SKM-1 treated with dmso at 0.1 percent for 144 hours (cell line): ENCODE measurements around the gene SH3D21.

Experiments used
- DNase-seq: peaks from one replicate; lab custom pipeline; 2025; ENCODE audit not compliant: unreplicated experiment; lab: John Stamatoyannopoulos, UW

SH3D21 gene

GRCh38 chr1:36328713-36329112 is 22.5 kb downstream of the SH3D21 start:
- no peak for DNase-seq

- DNase-seq, result no peak
Measured at GRCh38 chr1:36329817-36330216, 23.6 kb downstream of the SH3D21 start.

- DNase-seq, result no peak
Measured at GRCh38 chr1:36330940-36331339, 24.8 kb downstream of the SH3D21 start.

GRCh38 chr1:36337830-36338229 is 31.7 kb downstream of the SH3D21 start:
- no peak for DNase-seq

GRCh38 chr1:36339215-36339614 is 33.0 kb downstream of the SH3D21 start:
- no peak for DNase-seq

GRCh38 chr1:36339615-36340014 is 33.4 kb downstream of the SH3D21 start:
- DNase-seq, result no peak

GRCh38 chr1:36341626-36342320 is 35.6 kb downstream of the SH3D21 start:
- DNase-seq, result no peak

- peak; percentile 19 for DNase-seq
Measured at GRCh38 chr1:36342426-36343185, 36.4 kb downstream of the SH3D21 start.

- DNase-seq, result no peak
Measured at GRCh38 chr1:36343651-36344394, 37.7 kb downstream of the SH3D21 start.

GRCh38 chr1:36344395-36344680 is 38.2 kb downstream of the SH3D21 start:
- DNase-seq, result no peak

- no peak for DNase-seq
Measured at GRCh38 chr1:36345353-36345752, 39.2 kb downstream of the SH3D21 start.

- no peak for DNase-seq
Measured at GRCh38 chr1:36346741-36347370, 40.7 kb downstream of the SH3D21 start.

- DNase-seq, result no peak
Measured at GRCh38 chr1:36349241-36349671, 43.1 kb downstream of the SH3D21 start.

GRCh38 chr1:36349839-36350238 is 43.7 kb downstream of the SH3D21 start:
- DNase-seq, result no peak

- no peak for DNase-seq
Measured at GRCh38 chr1:36350659-36351226, 44.6 kb downstream of the SH3D21 start.

- no peak for DNase-seq
Measured at GRCh38 chr1:36351227-36351977, 45.2 kb downstream of the SH3D21 start.

- DNase-seq, result no peak
Measured at GRCh38 chr1:36352125-36352909, 46.1 kb downstream of the SH3D21 start.

- no peak for DNase-seq
Measured at GRCh38 chr1:36352910-36353878, 47.0 kb downstream of the SH3D21 start.

GRCh38 chr1:36354486-36354885 is 48.3 kb downstream of the SH3D21 start:
- no peak for DNase-seq
